Fibroblast of mammary gland (primary cell): ENCODE results near the gene SQOR.

Experiments used
- DNase-seq: peaks from one replicate; pipeline ENCODE4 v3.0.0-alpha.2; 2010; ENCODE audit warnings: low read depth
- H3K4me3 ChIP-seq: 2 replicates; pipeline ENCODE4 v1.5.1; 2011; ENCODE audit warnings: low read depth, mild to moderate bottlenecking, low read length, moderate library complexity; ENCODE audit not compliant: control insufficient read depth
- TF ChIP-seq, protein P1 (sequence below): conservative IDR thresholded peaks from 2 replicates; pipeline ENCODE4 v1.5.1; 2011; ENCODE audit warnings: low read depth, low read length, inconsistent platforms; ENCODE audit not compliant: control insufficient read depth, insufficient read depth

SQOR gene

DNA sequence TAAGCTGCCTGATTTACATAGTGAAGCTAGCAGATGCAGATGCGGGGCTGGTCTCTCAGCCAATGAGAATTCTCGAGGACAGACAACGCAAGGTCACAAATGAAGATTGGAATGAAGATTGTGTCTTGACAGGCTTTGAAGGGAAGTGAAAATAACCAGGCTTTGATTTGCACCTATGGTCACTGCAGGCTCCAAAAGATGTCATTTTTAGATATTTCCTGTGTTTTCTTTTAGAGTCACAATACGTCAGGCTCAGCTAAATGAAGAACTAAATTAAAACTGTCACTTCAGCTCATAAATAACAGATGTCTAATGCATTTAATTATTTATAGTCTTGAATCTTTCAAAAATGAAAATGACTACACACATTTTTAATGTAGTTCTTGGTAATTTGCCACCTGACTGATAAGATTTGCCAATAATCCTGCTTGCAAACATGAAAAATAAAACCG is 99.5 kb downstream of the SQOR start:
- TF ChIP-seq, protein P1, sequence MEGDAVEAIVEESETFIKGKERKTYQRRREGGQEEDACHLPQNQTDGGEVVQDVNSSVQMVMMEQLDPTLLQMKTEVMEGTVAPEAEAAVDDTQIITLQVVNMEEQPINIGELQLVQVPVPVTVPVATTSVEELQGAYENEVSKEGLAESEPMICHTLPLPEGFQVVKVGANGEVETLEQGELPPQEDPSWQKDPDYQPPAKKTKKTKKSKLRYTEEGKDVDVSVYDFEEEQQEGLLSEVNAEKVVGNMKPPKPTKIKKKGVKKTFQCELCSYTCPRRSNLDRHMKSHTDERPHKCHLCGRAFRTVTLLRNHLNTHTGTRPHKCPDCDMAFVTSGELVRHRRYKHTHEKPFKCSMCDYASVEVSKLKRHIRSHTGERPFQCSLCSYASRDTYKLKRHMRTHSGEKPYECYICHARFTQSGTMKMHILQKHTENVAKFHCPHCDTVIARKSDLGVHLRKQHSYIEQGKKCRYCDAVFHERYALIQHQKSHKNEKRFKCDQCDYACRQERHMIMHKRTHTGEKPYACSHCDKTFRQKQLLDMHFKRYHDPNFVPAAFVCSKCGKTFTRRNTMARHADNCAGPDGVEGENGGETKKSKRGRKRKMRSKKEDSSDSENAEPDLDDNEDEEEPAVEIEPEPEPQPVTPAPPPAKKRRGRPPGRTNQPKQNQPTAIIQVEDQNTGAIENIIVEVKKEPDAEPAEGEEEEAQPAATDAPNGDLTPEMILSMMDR = no peak

More for the DNA sequence above, 99.5 kb downstream of the SQOR start:
- DNase-seq = no peak
- no peak overlapping the region for H3K4me3 ChIP-seq
